Activated T-cell treated with anti-CD3 and anti-CD28 coated beads, Interleukin-2, amount 50 U/mL, for 1 hour (primary cell): Measurements from ENCODE around the gene FAM83C.

Source experiments
- DNase-seq: peaks from one replicate; pipeline ENCODE4 v3.0.0-alpha.2; 2020

Gene FAM83C

GRCh38 chr20:35281506-35282101 is 10.6 kb downstream of the FAM83C start:
- no peak for DNase-seq

GRCh38 chr20:35280523-35280922 is 11.7 kb downstream of the FAM83C start:
- no peak for DNase-seq

- no peak for DNase-seq
Measured at GRCh38 chr20:35279533-35280174, 12.6 kb downstream of the FAM83C start.

- DNase-seq = no peak
Measured at GRCh38 chr20:35279040-35279439, 13.2 kb downstream of the FAM83C start.

GRCh38 chr20:35277531-35278395 is 14.5 kb downstream of the FAM83C start, which contains the start of gene MMP24OS:
MMP24OS (minus strand) TSS chr20:35278122; CDS start chr20:35277929, 193 bp downstream.
- peak; percentile 90 for DNase-seq

- no peak for DNase-seq
Measured at GRCh38 chr20:35277127-35277526, 15.1 kb downstream of the FAM83C start.

GRCh38 chr20:35276408-35276807 is 15.8 kb downstream of the FAM83C start:
- no peak for DNase-seq

- DNase-seq = no peak
Measured at GRCh38 chr20:35275741-35276251, 16.4 kb downstream of the FAM83C start.

GRCh38 chr20:35274172-35275092 is 17.8 kb downstream of the FAM83C start:
- DNase-seq = no peak

GRCh38 chr20:35273449-35274171 is 18.6 kb downstream of the FAM83C start:
- no peak for DNase-seq

- DNase-seq = no peak
Measured at GRCh38 chr20:35271904-35272303, 20.3 kb downstream of the FAM83C start.

- no peak for DNase-seq
Measured at GRCh38 chr20:35271073-35271882, 20.9 kb downstream of the FAM83C start.

- DNase-seq = no peak
Measured at GRCh38 chr20:35270021-35270902, 22.0 kb downstream of the FAM83C start.

- DNase-seq = peak; percentile 58
Measured at GRCh38 chr20:35269055-35269781, 23.0 kb downstream of the FAM83C start.

- DNase-seq = no peak
Measured at GRCh38 chr20:35267092-35267491, 25.1 kb downstream of the FAM83C start.

- no peak for DNase-seq
Measured at GRCh38 chr20:35264755-35265154, 27.5 kb downstream of the FAM83C start.

GRCh38 chr20:35263532-35264341 is 28.5 kb downstream of the FAM83C start:
- DNase-seq = no peak
